Naive thymus-derived CD4-positive, alpha-beta T cell (primary cell): ENCODE data around the gene ANAPC2. TPM values are rescaled to one million over a fixed set of nuclear protein-coding genes. Genes with fewer than 3 reads are reported as not detected.

Experiments used
- ATAC-seq: fragments of 150-1000 bp; cut with Tn5 transposase; 2 replicates; pipeline ENCODE4 v1.10.0; 2021; ENCODE audit warnings: mild to moderate bottlenecking, moderate library complexity
- CTCF ChIA-PET: fragments of 350-600 bp; sonication (Branson Sonifier 250); formaldehyde crosslinking; loops from one replicate; lab custom pipeline; 2021; ENCODE audit warnings: antibody characterized with exemption; lab: Charles Lee
- POLR2A ChIA-PET: fragments of 350-600 bp; sonication (Branson Sonifier 250); formaldehyde crosslinking; loops from one replicate; lab custom pipeline; 2021; ENCODE audit warnings: antibody characterized with exemption, inconsistent platforms; lab: Charles Lee
- DNase-seq, 9 donors: peaks; one replicate each; pipeline versions ENCODE4 v3.0.0 to v3.0.0-alpha.2; 2020 to 2022; ENCODE audit warnings: mixed read lengths in 1 of 9
- H3K27ac ChIP-seq: one replicate; pipeline ENCODE4 v1.7.0; 2013; ENCODE audit warnings: mild to moderate bottlenecking, low read depth, low read length, moderate library complexity
- H3K27me3 ChIP-seq, 2 donors: one replicate each; pipeline ENCODE4 v1.7.0; 2013; ENCODE audit warnings: low read length in 2 of 2, mild to moderate bottlenecking in 2 of 2, moderate library complexity in 2 of 2; ENCODE audit not compliant: control insufficient read depth in 2 of 2, insufficient read depth in 2 of 2
- H3K36me3 ChIP-seq, 3 experiments: 1 replicate in 2 of 3; 2 replicates in 1 of 3; pipeline ENCODE4 v1.7.0; 2013; ENCODE audit warnings: low read length in 3 of 3, mild to moderate bottlenecking in 3 of 3, moderate library complexity in 1 of 3; ENCODE audit not compliant: insufficient read depth in 3 of 3, control insufficient read depth in 2 of 3
- H3K4me1 ChIP-seq, 2 donors: one replicate each; pipeline ENCODE4 v1.7.0; 2013; ENCODE audit warnings: low read length in 2 of 2, mild to moderate bottlenecking in 2 of 2, moderate library complexity in 1 of 2; ENCODE audit not compliant: control insufficient read depth in 2 of 2, insufficient read depth in 2 of 2
- H3K4me3 ChIP-seq: 2 replicates; pipeline ENCODE4 v1.7.0; 2013; ENCODE audit warnings: mild to moderate bottlenecking, low read length
- H3K9me3 ChIP-seq, 3 experiments: 1 replicate in 2 of 3; 2 replicates in 1 of 3; pipeline ENCODE4 v1.7.0; 2013; ENCODE audit warnings: low read length in 3 of 3; ENCODE audit not compliant: control insufficient read depth in 2 of 3
- H3K27ac Mint-ChIP-seq, 9 donors: one replicate each; pipeline ENCODE4 v1.8.0; 2020 to 2022; ENCODE audit warnings: mixed read lengths in 9 of 9, mild to moderate bottlenecking in 8 of 9, moderate library complexity in 5 of 9, inconsistent platforms in 2 of 9
- H3K27me3 Mint-ChIP-seq, 5 donors: one replicate each; pipeline ENCODE4 v1.8.0; 2021 to 2022; ENCODE audit warnings: mixed read lengths in 5 of 5, mild to moderate bottlenecking in 1 of 5
- H3K36me3 Mint-ChIP-seq, 5 donors: one replicate each; pipeline ENCODE4 v1.8.0; 2020 to 2022; ENCODE audit warnings: mixed read lengths in 5 of 5, mild to moderate bottlenecking in 3 of 5, inconsistent platforms in 1 of 5
- H3K4me1 Mint-ChIP-seq, 7 donors: one replicate each; pipeline ENCODE4 v1.8.0; 2020 to 2022; ENCODE audit warnings: mixed read lengths in 7 of 7, mild to moderate bottlenecking in 3 of 7, inconsistent platforms in 1 of 7
- H3K4me3 Mint-ChIP-seq, 10 donors: one replicate each; pipeline ENCODE4 v1.8.0; 2020 to 2022; ENCODE audit warnings: mild to moderate bottlenecking in 10 of 10, mixed read lengths in 10 of 10, moderate library complexity in 6 of 10, inconsistent platforms in 2 of 10
- H3K9me3 Mint-ChIP-seq, 11 donors: one replicate each; pipeline ENCODE4 v1.8.0; 2020 to 2022; ENCODE audit warnings: mixed read lengths in 11 of 11, mild to moderate bottlenecking in 4 of 11, inconsistent platforms in 1 of 11, moderate library complexity in 1 of 11
- intact Hi-C, 2 donors: fragments of 100-400 bp; cut with micrococcal nuclease; formaldehyde crosslinking; loops; one replicate each; pipeline ENCODE4 v1.15.1; 2023
- polyA plus RNA-seq, 2 donors: library from polyadenylated mRNA; unstranded; fragments of 300-500 nt; fragmentation: Illumina TruSeq; gene quantifications; one replicate each; pipeline ENCODE4 v1.2.3, GENCODE V29; 2021
- total RNA-seq, 6 experiments: library from RNA in 5 of 6; stranded (reverse) in 5 of 6; gene quantifications; 1 replicate in 5 of 6; 2 replicates in 1 of 6; pipeline ENCODE4 v1.2.3 and lab custom pipeline; 2021 to 2026

The ANAPC2 gene
- total and polyA plus RNA-seq, 7 experiments from 2014 or later, result 7.4 to 147 (median 131) TPM

DNA sequence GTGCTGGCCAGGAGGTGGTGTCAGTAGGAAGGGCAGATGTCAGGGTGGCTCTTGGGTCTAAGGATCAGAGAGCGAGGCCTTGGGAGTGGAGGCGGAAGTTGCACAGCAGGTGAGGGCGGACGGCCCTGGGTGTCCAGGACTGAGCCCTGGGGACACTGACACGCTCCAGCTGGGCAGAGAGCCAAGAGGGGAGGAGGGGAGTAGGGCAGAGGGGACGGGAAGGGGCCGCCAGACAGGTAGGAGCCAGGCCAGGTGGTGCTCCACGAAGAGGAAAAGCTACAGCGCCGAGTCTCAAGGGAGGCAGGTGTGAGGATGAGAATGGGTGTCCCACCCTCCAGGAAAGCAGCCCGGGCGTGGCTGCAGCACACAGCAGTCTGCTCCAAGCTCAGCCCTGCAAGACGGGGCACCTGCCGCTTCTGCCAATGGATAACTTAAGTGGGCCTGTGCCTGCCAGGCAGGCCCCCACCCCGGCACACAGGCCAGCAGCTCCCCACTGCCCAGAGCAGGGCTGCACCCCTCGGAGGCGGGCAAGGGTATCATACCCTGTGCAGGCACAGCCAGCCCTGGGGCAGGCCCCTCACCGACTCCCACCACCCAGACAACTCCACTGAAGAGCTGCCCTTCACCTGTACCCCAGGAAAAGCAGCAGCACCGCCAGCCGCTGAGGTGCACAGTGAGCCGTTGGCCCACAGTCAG lies 7.3 kb upstream of the ANAPC2 start:
- Mint-ChIP-seq H3K4me1 (peaks cover 0 to 11% (median 4%) of the 10 kb centered on the region in 7 donors), H3K9me3 (no peaks in the 10 kb centered on the region), H3K4me3 (no peak overlapping the region), H3K27ac (no peak overlapping the region), H3K27me3 (no peaks in the 10 kb centered on the region), H3K36me3 (peaks cover 0 to 4% (median 0%) of the 10 kb centered on the region in 5 donors)
- Histone ChIP-seq H3K4me3 (no peak overlapping the region), H3K36me3 (peaks cover 0 to 9% (median 0%) of the 10 kb centered on the region in 3 experiments), H3K27ac (no peak overlapping the region), H3K4me1 (no peaks in the 10 kb centered on the region), H3K9me3 (no peaks in the 10 kb centered on the region), H3K27me3 (no peaks in the 10 kb centered on the region)
- ChIA-PET CTCF (no interaction called here), POLR2A (interaction anchor here (0.6 to 1.6 kb wide), 3 partner anchors 9 to 199 kb away, joined by 3 to 5 read pairs (median 4); partner anchors contain the start of genes CLIC3 and TMEM203)
- DNase-seq, result no peak
- ATAC-seq, result no peak
- intact Hi-C loops, result no loop called here

DNA sequence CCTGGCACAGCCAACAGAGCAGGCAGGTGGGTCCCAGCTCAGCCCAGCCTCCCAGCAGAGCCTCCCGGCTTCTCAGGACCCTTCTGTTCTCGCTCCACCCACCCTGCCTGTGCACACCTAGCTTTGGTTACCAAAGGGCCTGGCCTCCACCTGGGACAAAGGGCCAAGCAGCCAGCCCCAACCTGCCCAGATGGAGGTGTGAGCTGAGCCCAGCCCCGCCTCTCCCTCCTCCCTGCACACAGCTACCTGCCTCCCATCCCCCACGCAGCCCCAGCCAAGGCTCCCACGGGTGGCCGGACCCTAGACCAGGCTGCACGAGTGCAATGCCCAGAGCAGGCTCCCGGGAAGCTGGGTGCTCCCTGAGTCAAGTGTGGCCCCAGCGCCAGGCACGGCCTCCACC lies 6.5 kb upstream of the ANAPC2 start:
- H3K36me3 Mint-ChIP-seq, result peaks cover 0 to 4% (median 0%) of the 10 kb centered on the region in 5 donors
- Histone ChIP-seq H3K36me3 (peaks cover 0 to 16% (median 0%) of the 10 kb centered on the region in 3 experiments), H3K27ac (no peak overlapping the region), H3K4me3 (no peak overlapping the region), H3K9me3 (no peaks in the 10 kb centered on the region), H3K4me1 (peaks cover under 1 to 4% of the 10 kb centered on the region in 2 donors), H3K27me3 (no peaks in the 10 kb centered on the region)
- H3K27ac Mint-ChIP-seq, result no peak overlapping the region
- H3K4me1 Mint-ChIP-seq, result peaks cover 0 to 17% (median 7%) of the 10 kb centered on the region in 7 donors
- no peak overlapping the region for H3K4me3 Mint-ChIP-seq
- ChIA-PET POLR2A (interaction anchor here (10.4 kb wide), 1 partner anchor 10 kb away, joined by 136 read pairs; the partner anchor contains the start of genes NDOR1, TMEM203 and TPRN), CTCF (no interaction called here)
- no peaks in the 10 kb centered on the region for H3K27me3 Mint-ChIP-seq
- no peak for ATAC-seq
- intact Hi-C loops, result no loop called here
- H3K9me3 Mint-ChIP-seq, result no peaks in the 10 kb centered on the region
- no peak for DNase-seq

DNA sequence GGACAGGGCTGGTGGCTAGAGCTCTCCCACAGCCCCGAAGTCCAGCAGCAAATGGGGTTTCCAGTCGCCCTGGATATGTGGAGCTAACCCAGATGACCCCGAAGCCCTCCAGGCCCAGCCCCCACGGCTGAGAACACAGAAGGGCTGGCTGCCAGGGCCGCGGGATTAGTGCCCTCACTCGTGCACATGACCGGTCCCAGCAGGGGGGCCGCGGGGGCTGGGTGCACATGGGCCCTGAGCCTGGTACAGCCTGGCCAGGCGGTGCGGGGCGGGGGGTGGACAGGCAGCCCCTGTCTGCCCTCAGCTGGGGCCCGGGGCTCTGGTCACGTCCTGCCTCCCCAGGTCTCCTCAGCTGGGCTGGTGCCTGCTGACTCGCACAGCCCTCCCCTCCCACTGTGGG lies 6.0 kb upstream of the ANAPC2 start:
- CTCF ChIA-PET, result no interaction called here
- H3K27ac Mint-ChIP-seq, result no peak overlapping the region
- H3K27me3 Mint-ChIP-seq, result no peaks in the 10 kb centered on the region
- peaks cover 6 to 9% of the 10 kb centered on the region in 2 donors for H3K4me1 ChIP-seq
- peaks cover 0 to 4% (median 0%) of the 10 kb centered on the region in 5 donors for H3K36me3 Mint-ChIP-seq
- no peaks in the 10 kb centered on the region for H3K9me3 Mint-ChIP-seq
- H3K4me3 ChIP-seq, result no peak overlapping the region
- POLR2A ChIA-PET, result interaction anchor here (1.3 to 10.4 kb wide), 2 partner anchors 10 to 29 kb away, joined by 4 to 136 read pairs; partner anchors contain the start of genes NDOR1, TMEM203 and TPRN
- H3K9me3 ChIP-seq, result no peaks in the 10 kb centered on the region
- peaks cover 0 to 20% (median 0%) of the 10 kb centered on the region in 3 experiments for H3K36me3 ChIP-seq
- intact Hi-C loops, result no loop called here
- H3K27me3 ChIP-seq, result no peaks in the 10 kb centered on the region
- ATAC-seq (no peak), DNase-seq (no peak)
- no peak overlapping the region for H3K4me3 Mint-ChIP-seq
- peaks cover 0 to 22% (median 8%) of the 10 kb centered on the region in 7 donors for H3K4me1 Mint-ChIP-seq
- no peak overlapping the region for H3K27ac ChIP-seq

DNA sequence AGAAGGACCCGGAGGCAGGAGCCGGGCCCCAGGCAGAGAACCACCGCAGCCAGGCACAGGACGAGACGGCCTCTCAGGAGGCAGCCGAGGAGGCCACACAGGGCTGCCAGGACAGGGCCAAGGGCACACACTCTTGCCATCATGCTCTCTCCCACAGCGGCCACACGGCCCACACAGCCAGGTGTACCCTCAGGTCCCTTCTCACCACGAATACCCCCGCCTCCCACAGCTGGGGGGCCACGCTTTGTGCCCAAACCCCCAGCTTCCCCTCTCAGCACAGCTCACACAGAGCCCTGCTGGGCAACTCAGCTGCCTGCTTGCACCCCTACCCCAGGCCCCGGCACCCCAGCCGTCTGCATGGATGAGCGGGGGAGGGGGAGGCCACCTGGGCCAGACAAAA lies 5.4 kb upstream of the ANAPC2 start:
- CTCF ChIA-PET, result interaction anchor here (0.6 kb wide), 1 partner anchor 562 kb away, joined by 3 read pairs; no protein-coding TSS in a partner anchor
- Histone ChIP-seq H3K4me1 (peaks cover 11 to 13% of the 10 kb centered on the region in 2 donors), H3K9me3 (no peaks in the 10 kb centered on the region), H3K36me3 (peaks cover 0 to 20% (median 0%) of the 10 kb centered on the region in 3 experiments), H3K27me3 (no peaks in the 10 kb centered on the region), H3K27ac (no peak overlapping the region), H3K4me3 (no peak overlapping the region)
- H3K36me3 Mint-ChIP-seq, result peaks cover 0 to 6% (median 0%) of the 10 kb centered on the region in 5 donors
- no peak overlapping the region for H3K4me3 Mint-ChIP-seq
- ATAC-seq (no peak), DNase-seq (no peak)
- no peaks in the 10 kb centered on the region for H3K27me3 Mint-ChIP-seq
- peaks cover 0 to 2% (median 0%) of the 10 kb centered on the region in 11 donors for H3K9me3 Mint-ChIP-seq
- H3K27ac Mint-ChIP-seq, result no peak overlapping the region
- intact Hi-C loops, result no loop called here
- POLR2A ChIA-PET, result interaction anchor here (1.3 to 10.4 kb wide), 2 partner anchors 11 to 29 kb away, joined by 4 to 136 read pairs; partner anchors contain the start of genes NDOR1, TMEM203 and TPRN
- H3K4me1 Mint-ChIP-seq, result peaks cover 0 to 27% (median 13%) of the 10 kb centered on the region in 7 donors

DNA sequence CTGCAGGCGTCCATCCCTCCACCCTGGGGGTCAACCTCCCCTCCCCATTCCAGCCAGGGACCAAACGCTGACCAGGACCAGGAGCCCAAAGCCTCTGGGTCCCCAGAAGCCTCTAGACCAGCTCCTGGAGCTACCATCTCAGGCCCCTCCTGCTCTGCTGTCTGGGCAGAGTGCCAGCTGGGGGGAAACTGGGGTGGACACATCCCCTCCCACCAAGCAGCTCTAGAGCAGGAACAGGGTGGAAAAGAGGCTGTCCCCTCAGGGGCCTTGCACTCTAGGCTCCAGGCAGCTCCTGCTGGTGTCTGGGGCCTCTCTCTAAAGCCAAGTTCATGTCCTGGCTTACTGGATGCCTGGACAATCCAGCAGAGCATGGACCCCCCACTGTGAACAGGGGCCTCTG lies 4.5 kb upstream of the ANAPC2 start:
- no peaks in the 10 kb centered on the region for H3K27me3 Mint-ChIP-seq
- peaks cover 0 to 26% (median 13%) of the 10 kb centered on the region in 7 donors for H3K4me1 Mint-ChIP-seq

DNA sequence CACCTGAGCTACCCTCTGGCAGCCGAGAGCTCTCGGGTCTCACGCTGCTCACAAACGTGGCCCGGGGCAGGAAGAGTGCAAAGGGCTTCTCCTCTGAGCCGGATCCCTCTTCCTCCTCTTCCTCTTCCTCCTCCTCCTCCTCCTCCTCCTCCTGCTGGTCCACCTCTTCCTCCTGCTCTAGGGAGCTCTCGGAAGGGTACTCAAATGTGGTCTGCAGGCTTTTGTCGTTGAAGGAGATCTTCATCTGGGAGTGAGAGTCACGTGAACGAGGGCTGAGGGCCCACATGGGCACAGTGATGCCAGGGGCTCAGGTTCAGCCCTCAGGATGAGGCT lies 4.1 kb upstream of the ANAPC2 start:
- ChIA-PET POLR2A (interaction anchor here (0.6 to 10.4 kb wide), 5 partner anchors 12 to 66 kb away, joined by 3 to 136 read pairs (median 4); partner anchors contain the start of genes NDOR1, TMEM203 and TPRN), CTCF (interaction anchor here (1.0 kb wide), 1 partner anchor 399 kb away, joined by 3 read pairs; no protein-coding TSS in a partner anchor)
- H3K4me1 Mint-ChIP-seq, result peaks cover 3 to 31% (median 17%) of the 10 kb centered on the region in 7 donors
- peaks cover 0 to 2% (median 0%) of the 10 kb centered on the region in 11 donors for H3K9me3 Mint-ChIP-seq
- H3K36me3 ChIP-seq, result peaks cover 0 to 28% (median 0%) of the 10 kb centered on the region in 3 experiments
- no peaks in the 10 kb centered on the region for H3K27me3 Mint-ChIP-seq
- no peak overlapping the region for H3K27ac ChIP-seq
- no peaks in the 10 kb centered on the region for H3K9me3 ChIP-seq
- no peak overlapping the region for H3K27ac Mint-ChIP-seq
- H3K36me3 Mint-ChIP-seq, result peaks cover 0 to 6% (median 0%) of the 10 kb centered on the region in 5 donors
- H3K4me3 ChIP-seq, result no peak overlapping the region
- DNase-seq (no peak), ATAC-seq (no peak)
- intact Hi-C loops, result no loop called here
- no peaks in the 10 kb centered on the region for H3K27me3 ChIP-seq
- H3K4me1 ChIP-seq, result peaks cover 17 to 18% of the 10 kb centered on the region in 2 donors
- H3K4me3 Mint-ChIP-seq, result no peak overlapping the region

More for the DNA sequence above, 4.5 kb upstream of the ANAPC2 start:
- ChIA-PET CTCF (interaction anchor here (0.6 to 1.0 kb wide), 2 partner anchors 399 to 561 kb away, joined by 3 read pairs; no protein-coding TSS in a partner anchor), POLR2A (interaction anchor here (0.6 to 10.4 kb wide), 6 partner anchors 12 to 67 kb away, joined by 3 to 136 read pairs (median 4); partner anchors contain the start of genes NDOR1, TMEM203 and TPRN)
- DNase-seq, result no peak
- Mint-ChIP-seq H3K36me3 (peaks cover 0 to 6% (median 0%) of the 10 kb centered on the region in 5 donors), H3K27ac (no peak overlapping the region), H3K4me3 (no peak overlapping the region), H3K9me3 (peaks cover 0 to 2% (median 0%) of the 10 kb centered on the region in 11 donors)
- intact Hi-C loops, result no loop called here
- no peak overlapping the region for H3K4me3 ChIP-seq
- H3K4me1 ChIP-seq, result peaks cover 12 to 13% of the 10 kb centered on the region in 2 donors
- H3K27ac ChIP-seq, result no peak overlapping the region
- no peaks in the 10 kb centered on the region for H3K9me3 ChIP-seq
- H3K36me3 ChIP-seq, result peaks cover 0 to 28% (median 0%) of the 10 kb centered on the region in 3 experiments
- H3K27me3 ChIP-seq, result no peaks in the 10 kb centered on the region
- ATAC-seq, result no peak
